Measurements from ENCODE around the gene TBXAS1.

DNA sequence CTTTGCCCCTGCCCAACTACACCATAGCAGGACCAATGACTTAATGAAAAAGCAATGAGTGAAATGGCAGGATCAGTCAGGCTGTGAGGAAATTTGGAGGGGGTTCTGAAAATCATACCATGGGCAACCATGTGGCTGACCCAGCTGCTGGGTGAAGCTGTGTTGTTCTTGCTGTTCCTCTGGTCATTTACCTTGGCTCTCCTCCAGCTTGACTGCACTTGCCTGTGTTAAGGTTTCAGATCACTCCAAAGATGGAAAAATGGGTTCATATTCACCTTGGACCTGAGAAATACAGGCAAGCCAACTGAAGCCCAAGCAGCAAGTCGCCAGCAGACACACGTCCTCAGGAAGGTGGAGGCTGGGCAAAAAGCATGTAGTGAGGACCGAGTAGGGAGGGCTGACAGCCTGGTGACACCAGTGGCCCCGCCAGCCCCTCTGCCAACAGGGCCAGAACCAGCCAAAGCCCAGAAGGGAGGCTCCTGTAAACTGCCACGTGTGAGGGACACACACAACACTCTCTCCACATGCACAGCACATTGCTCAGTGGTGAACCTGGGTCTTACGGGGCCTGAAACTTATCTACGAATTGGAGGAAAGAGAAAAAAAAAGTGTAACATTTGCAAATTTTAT lies 193.6 kb downstream of the TBXAS1 start:
- TF ChIP-seq, protein P1, sequence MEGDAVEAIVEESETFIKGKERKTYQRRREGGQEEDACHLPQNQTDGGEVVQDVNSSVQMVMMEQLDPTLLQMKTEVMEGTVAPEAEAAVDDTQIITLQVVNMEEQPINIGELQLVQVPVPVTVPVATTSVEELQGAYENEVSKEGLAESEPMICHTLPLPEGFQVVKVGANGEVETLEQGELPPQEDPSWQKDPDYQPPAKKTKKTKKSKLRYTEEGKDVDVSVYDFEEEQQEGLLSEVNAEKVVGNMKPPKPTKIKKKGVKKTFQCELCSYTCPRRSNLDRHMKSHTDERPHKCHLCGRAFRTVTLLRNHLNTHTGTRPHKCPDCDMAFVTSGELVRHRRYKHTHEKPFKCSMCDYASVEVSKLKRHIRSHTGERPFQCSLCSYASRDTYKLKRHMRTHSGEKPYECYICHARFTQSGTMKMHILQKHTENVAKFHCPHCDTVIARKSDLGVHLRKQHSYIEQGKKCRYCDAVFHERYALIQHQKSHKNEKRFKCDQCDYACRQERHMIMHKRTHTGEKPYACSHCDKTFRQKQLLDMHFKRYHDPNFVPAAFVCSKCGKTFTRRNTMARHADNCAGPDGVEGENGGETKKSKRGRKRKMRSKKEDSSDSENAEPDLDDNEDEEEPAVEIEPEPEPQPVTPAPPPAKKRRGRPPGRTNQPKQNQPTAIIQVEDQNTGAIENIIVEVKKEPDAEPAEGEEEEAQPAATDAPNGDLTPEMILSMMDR (conservative IDR thresholded peaks at IDR 0.05), result no peak
- TF ChIP-seq EZH2 (IDR thresholded peaks at IDR 0.05; ENCODE audit: low read depth), result no peak
